ENCODE data around the gene RNF215. TPM values are rescaled to one million over a fixed set of nuclear protein-coding genes. Genes with fewer than 3 reads are reported as not detected.

RNF215 gene
- total and polyA plus RNA-seq, 8 donors = 6.0 to 13.9 (median 9.4) TPM

GRCh38 chr22:30371981-30372380, 15.2 kb downstream of the RNF215 start:
- no peak for DNase-seq
- H3K9me3 ChIP-seq = no peaks in the 10 kb centered on the region
- no peak for ATAC-seq
- H3K36me3 ChIP-seq = no peaks in the 10 kb centered on the region
- no peaks in the 10 kb centered on the region for H3K27me3 ChIP-seq
- H3K4me1 ChIP-seq = no peaks in the 10 kb centered on the region
- no peak overlapping the region for H3K27ac ChIP-seq
- no peak for TF ChIP-seq CTCF (IDR thresholded peaks at IDR 0.05)
- no peak for FAIRE-seq
- intact Hi-C loops (cut with DNase I) = no loop called here
- 76% methylated on average over 13 of the region's 13 CpGs for WGBS, 2 donors
- H3K4me3 ChIP-seq = no peak overlapping the region

- Histone ChIP-seq H3K27ac (no peak overlapping the region), H3K9me3 (no peaks in the 10 kb centered on the region), H3K27me3 (no peaks in the 10 kb centered on the region), H3K4me1 (no peaks in the 10 kb centered on the region), H3K4me3 (no peak overlapping the region), H3K36me3 (no peaks in the 10 kb centered on the region)
- DNase-seq (no peak), FAIRE-seq (no peak), ATAC-seq (no peak)
- intact Hi-C loops (cut with DNase I) = no loop called here
- 88 to 91% methylated on average over 9 of the region's 9 CpGs for WGBS, 2 donors
- TF ChIP-seq CTCF (IDR thresholded peaks at IDR 0.05) = no peak
These were observed 15.9 kb downstream of the RNF215 start for GRCh38 chr22:30371321-30371720.

GRCh38 chr22:30370641-30371230, 16.5 kb downstream of the RNF215 start:
- intact Hi-C loops (cut with DNase I) = no loop called here
- no peaks in the 10 kb centered on the region for H3K36me3 ChIP-seq
- no peaks in the 10 kb centered on the region for H3K4me1 ChIP-seq
- WGBS, 2 donors = 81% methylated on average over 19 of the region's 19 CpGs
- H3K27ac ChIP-seq = no peak overlapping the region
- DNase-seq (no peak), FAIRE-seq (no peak), ATAC-seq (no peak)
- TF ChIP-seq CTCF (IDR thresholded peaks at IDR 0.05) = no peak
- no peaks in the 10 kb centered on the region for H3K9me3 ChIP-seq
- no peaks in the 10 kb centered on the region for H3K27me3 ChIP-seq
- H3K4me3 ChIP-seq = no peak overlapping the region

- no peak for ATAC-seq
- H3K27me3 ChIP-seq = no peaks in the 10 kb centered on the region
- no peak for FAIRE-seq
- WGBS, 2 donors = 79 to 88% methylated on average over 9 of the region's 9 CpGs
- H3K36me3 ChIP-seq = no peaks in the 10 kb centered on the region
- H3K9me3 ChIP-seq = no peaks in the 10 kb centered on the region
- TF ChIP-seq CTCF (IDR thresholded peaks at IDR 0.05) = no peak
- no peaks in the 10 kb centered on the region for H3K4me1 ChIP-seq
- intact Hi-C loops (cut with DNase I) = no loop called here
- DNase-seq = no peak
- no peak overlapping the region for H3K27ac ChIP-seq
- no peak overlapping the region for H3K4me3 ChIP-seq
These were observed 18.8 kb downstream of the RNF215 start for GRCh38 chr22:30368420-30368819.

GRCh38 chr22:30365891-30366290, 21.3 kb downstream of the RNF215 start:
- TF ChIP-seq CTCF (IDR thresholded peaks at IDR 0.05) = no peak
- WGBS, 2 donors = 87 to 94% methylated on average over 18 of the region's 18 CpGs
- Histone ChIP-seq H3K27ac (no peak overlapping the region), H3K36me3 (no peaks in the 10 kb centered on the region), H3K4me1 (no peaks in the 10 kb centered on the region), H3K27me3 (no peaks in the 10 kb centered on the region), H3K9me3 (no peaks in the 10 kb centered on the region), H3K4me3 (no peak overlapping the region)
- FAIRE-seq = no peak
- intact Hi-C loops (cut with DNase I) = no loop called here
- no peak for ATAC-seq
- no peak for DNase-seq
